GM21717 (cell line): ENCODE data around the gene PDE8A.
"Not testable (repeated sequence)": the region's sequence is repeated elsewhere in the genome, so short reads cannot be mapped to it uniquely, and the experiment has no call there.

Experiments used
- ATAC-seq: cut with Tn5 transposase; IDR thresholded peaks from one replicate; pipeline ENCODE4 v1.9.1; 2021; ENCODE audit warnings: mild to moderate bottlenecking, moderate library complexity; ENCODE audit not compliant: unreplicated experiment

The PDE8A gene

DNA sequence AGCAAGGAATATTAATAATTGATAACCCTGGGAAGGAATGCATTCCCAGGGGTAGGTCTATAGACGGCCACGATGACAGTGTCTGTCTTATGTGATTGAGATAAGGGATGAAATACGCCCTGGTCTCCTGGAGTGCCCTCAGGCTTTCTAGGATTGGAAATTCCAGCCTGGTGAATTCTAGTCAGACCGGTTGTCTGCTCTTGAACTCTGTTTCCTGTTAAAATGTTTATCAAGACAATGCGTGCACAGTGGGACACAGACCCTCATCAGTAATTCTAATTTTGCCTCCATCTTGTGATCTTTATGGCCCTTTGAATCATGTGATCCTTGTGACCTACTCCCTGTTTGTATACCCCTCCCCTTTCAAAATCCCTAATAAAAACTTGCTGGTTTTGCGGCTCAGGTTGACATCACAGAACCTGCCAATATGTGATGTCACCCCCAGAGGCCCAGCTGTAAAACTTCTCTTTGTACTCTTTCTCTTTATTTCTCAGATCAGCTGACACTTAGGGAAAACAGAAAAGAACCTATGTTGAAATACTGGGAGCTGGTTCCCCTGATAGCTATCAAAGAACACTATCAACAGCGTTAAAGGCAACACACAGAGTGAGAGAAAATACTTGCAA, 183.3 kb downstream of the PDE8A start:
- no peak for ATAC-seq

DNA sequence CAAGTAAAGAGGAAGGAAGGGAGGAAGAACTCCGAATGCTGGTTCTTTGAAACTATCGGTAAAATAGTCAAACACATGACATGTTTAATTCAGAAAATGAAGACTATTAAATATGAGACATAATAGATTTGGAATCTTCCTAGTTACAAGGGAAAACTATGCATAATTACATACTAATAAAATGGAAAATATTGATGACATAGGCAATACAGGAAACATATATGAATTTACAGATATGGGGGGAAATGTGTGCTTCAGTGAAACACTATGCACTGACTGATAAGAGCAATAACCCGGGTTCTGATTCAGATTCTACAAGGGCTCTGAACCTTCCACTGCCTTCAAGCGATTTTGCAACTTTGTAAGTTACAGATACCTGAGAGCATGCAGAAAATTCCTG, 185.9 kb downstream of the PDE8A start:
- no peak for ATAC-seq

DNA sequence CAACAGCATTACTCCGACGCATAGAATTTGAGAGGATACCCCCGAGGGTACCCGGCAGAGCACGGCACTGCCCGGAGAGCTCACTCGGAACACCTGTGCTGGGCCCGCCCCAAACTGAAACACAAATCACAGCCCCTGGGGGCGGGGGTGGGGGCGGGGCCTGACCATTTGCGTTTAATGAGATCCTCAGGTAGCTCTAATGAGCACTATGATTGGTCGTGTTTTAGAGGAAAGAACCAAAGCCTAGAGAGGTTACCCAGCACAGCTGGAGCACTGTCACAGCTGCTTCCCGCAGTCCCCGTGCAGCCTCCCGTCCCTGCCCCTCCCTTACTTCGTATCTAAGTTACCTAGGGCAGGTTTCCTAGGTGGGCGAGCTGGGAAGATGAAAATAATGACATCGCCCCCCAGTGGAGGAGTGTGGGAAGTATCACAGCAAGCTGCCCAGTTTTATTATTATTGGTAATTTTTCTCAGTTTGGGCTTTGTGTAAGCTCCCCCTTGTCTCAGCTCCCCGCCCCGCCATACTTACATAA, 187.1 kb downstream of the PDE8A start:
- no peak for ATAC-seq

DNA sequence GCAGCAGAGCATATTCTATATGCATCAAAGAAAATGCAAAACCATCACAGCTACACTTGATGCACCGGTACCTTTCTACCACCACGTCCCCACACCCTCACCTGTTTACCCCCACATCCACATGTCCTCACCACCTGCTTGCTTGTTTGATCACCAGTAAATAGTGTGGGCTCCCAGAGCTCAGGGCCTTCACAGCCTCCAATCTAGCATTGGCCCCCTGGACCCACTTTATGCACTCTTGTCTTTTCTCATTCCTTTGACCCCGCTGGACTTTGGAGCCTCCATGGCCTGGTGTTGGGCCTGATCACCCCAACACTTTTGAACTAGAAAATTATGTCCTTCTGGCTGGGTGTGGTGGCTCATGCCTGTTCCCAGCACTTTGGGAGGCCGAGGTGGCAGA, 190.1 kb downstream of the PDE8A start:
- ATAC-seq = no peak

DNA sequence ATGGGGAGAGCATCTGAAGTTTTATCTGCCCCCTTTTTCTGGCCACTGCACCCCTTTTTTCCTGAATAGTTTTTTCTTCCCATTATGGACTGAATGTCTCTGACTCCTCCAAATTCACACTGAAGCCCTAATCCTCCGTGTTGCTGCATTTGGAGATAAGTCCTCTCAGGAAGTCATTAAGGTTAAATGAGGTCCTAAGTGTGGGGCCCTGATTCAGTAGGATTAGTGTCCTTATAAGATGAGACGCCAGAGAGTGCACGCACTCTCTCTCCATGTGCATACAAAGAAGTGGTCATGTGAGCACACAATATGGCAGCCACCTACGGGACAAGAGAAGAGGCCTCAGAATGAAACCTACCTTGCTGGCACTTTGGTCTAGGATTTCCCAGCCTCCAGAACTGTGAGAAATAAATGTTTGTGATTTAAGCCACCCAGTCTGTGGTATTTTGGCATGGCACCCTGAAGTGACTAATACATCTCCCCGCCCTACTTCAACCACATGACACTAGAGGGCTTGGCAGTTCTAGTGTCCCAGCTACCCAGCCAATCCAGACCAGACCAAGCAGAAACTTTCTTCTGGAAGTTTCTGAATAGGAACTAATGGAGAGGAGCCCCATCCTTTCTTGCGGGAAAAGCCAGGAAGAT, 191.3 kb downstream of the PDE8A start:
- no peak for ATAC-seq

DNA sequence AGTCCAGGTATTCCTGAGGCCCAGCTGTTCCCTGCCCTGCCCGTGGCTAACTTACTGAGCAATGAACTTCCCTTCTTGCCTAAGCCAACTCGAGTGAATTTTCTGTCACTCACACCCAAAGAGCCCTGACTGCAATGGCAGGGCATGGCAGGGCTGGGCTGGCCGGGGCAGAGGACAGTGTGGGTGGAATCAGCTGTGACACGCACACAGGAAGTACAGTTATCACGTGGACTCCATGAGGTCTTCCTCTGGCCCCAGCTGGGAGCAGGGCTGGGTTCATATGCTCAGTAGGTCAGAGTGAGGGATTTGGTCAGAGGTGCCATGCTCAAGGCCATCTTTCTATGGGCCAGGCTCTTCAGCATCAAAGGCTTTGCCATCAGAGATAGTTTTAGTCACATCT, 192.0 kb downstream of the PDE8A start:
- ATAC-seq = not testable (repeated sequence)

DNA sequence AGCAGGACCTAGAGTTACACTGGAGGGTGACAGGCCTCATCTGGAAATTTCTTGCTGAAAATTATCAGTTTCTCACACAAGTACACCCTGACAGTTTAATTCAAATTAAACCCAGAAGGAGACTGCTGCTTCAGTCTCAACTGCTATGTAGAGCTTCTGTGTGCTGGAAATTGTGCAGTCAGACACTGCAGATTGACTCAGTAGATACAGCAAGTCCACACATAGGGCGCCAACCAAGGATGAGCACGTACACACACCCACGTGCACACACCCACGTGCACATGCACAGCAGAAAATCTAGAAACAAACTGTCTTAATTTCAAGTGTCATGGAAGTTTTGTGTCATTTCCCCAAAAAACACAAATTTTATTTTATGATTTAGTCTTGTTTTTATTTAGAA, 192.9 kb downstream of the PDE8A start:
- no peak for ATAC-seq

DNA sequence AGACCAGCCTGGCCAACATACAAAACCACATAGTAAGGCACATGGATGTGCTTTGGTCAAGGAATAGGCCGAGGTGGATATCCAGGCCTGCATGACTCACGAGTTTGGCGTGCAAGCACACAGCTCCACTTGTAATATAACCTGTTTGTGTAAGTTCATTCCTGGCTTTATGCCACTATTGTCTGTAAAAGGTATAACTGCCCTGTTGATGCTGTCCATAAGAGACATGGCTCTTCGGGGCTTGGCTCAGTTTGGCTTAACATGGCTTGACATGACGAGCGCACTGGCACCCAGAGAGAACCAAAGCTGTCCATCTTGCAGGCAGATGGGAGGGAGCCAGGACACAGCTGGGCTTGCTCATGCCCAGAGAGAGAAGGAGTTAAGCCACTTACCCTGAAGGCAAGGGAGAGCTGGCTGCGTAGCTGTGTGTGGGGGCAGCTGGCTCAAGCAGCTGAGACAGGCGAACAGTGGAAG, 195.4 kb downstream of the PDE8A start:
- ATAC-seq = not testable (repeated sequence)

DNA sequence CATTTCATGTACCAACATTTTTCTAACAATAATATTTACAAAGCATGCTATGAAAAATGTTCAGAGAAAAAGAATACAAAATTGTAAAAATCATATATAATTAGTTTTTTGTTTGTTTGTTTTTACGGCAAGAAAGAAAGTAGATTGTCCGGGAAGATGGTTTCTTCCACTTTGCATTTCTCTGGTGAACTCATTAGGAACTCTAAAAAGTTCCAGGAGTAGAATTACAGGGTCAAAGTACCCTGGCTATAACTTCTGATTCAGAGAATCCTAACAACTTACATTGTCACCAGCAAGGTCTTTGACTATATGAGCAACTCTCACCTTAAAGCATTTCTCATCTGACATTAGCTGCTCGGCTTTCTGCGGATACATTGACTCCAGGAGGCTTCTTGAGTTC, 196.7 kb downstream of the PDE8A start:
- no peak for ATAC-seq

DNA sequence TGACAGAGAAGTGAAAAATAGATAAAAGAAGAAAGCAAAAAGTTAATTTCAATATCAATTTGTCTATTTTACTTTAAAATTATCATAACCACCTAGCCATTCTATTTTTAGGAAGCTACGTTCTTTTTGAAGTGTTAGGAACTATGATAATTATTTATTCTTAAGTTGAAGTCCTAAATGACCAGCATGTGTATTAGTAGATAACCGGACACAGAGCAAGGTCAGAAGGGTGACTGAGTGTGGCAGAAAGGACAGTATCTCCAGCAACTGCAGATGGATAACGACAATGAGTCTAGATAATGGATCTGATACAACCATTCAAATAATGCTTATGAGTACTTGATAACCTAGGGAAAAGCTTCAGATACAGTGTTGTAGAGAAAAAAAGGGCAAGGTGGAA, 198.0 kb downstream of the PDE8A start:
- ATAC-seq = no peak

DNA sequence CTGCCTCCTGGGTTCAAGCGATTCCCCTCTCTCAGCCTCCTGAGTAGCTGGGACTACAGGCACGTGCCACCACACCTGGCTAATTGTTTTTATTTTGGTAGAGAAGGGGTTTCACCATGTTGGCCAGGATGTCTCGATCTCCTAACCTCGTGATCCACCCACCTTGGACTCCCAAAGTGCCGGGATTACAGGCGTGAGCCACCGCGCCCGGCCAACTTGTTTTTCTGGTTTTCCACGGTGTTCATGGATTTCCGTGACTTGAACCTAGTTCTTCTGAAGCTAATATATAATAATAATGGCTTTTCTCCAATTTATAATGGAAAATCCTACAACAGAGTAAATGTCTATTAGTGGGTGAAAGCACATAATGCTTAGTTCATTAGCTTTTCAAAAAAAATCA, 203.7 kb downstream of the PDE8A start:
- not testable (repeated sequence) for ATAC-seq

DNA sequence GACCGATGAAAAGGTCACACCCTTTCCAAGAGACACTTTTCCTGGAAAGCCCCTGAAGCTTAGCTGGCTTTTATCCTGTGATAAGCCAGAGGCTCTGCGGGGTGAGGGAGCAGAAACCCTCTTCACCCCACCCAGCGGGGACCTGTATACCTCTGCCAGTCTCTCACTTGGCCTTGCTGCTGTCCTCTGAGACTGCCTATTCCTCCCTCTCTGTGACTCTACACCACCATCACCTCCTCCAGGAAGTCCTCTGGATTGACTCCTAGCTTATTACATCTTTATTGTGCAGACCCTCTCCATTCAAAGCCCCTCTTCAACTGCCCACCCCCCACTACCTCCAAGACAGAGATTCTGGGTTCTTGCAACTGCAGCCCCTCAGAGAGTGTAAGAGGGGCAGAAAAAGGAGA, 206.5 kb downstream of the PDE8A start:
- ATAC-seq = not testable (repeated sequence)
